Activated T-helper 1 cell treated with Interleukin-2 at 50 U/mL for 16 hours (primary cell): ENCODE measurements around the gene CXCL12.

Experiments used
- DNase-seq: peaks from one replicate; pipeline ENCODE4 v3.0.0-alpha.2; 2020; ENCODE audit warnings: low read depth

Gene CXCL12

DNA sequence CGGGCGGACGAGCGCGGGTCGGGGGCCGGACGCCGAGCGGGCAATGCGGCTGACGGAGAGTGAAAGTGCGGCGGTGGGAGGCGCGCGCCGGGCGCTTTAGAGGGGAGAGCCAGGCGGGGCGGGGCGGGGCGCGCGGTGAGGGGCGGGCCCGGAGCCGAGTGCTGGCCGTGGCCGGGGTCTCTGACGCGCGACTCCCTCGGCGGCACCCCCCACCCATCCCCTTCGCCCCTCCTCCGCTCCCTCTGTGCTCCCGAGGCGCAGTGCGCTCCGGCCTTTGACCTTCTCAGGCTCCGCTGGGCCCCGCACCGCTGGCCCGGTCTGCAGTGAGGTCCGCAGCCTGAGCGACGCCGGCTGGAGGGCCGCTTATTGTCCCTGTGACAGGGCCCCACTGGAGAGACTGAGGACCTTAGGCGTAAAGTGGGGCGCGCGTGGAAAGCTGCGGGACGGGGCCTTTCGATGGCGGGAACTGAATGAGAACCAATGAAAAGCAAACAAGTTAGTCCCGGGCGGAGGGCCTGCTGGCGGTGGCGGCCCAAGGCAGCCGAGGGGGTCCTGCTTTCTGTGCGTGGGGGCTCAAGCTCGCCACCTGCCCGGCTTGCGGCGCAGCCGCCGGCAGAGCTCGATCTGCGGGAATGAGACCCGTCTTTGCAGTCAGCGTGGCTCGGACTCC, at the start of gene CXCL12:
CXCL12 (minus strand) TSS at position 72 of the 670 bp plus-strand sequence. CDS start 92 bp downstream, outside the sequence.
- no peak for DNase-seq

DNA sequence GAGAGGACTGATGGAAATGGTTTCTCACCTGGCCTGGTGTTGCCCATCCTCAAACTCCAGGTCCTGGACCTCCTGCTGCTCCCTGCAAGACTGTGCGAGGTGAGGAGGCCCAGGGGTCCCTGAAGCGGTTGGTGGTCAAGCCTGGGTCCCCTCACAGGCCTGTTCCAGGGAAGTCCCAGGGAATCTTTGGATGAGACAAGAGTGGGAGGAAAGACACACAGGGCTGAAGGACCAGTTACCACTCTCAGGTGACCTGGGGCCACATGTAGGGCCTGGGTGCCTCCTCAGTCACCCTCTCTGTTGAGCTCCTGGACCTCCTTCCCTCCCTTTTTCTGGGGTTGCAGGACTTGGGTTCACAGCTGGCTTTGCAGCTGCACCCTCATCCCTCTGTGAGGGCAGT, 42.6 kb upstream of the CXCL12 start:
- DNase-seq = no peak

- DNase-seq = no peak
Observed at GRCh38 chr10:44427037-44427436, 42.1 kb upstream of the CXCL12 start.

- no peak for DNase-seq
Observed at GRCh38 chr10:44426247-44427034, 41.5 kb upstream of the CXCL12 start.

GRCh38 chr10:44425466-44425865, 40.6 kb upstream of the CXCL12 start:
- no peak for DNase-seq

- no peak for DNase-seq
Observed at GRCh38 chr10:44424957-44425356, 40.1 kb upstream of the CXCL12 start.

DNA sequence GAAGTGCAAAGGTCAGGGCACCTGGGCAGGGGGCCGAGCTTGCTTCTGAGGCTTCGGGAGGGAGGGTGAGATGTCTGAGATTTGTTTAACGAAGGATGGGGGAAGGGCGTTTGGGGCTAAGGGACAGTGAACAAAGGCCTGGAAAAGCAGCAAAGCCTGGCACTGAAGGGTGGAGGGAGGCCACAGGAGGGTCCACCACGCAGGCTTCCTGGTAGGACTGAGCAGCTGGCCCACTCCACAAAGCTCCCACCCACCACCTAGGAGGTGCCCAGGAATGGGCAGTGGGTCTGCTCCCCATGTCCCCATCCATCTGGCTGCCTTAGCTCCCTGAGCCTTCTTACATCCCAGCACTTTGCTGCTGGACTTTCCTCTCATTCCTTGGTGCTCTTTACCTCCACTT, 39.4 kb upstream of the CXCL12 start:
- DNase-seq = no peak

- DNase-seq = no peak
Observed at GRCh38 chr10:44422570-44423101, 37.7 kb upstream of the CXCL12 start.

DNA sequence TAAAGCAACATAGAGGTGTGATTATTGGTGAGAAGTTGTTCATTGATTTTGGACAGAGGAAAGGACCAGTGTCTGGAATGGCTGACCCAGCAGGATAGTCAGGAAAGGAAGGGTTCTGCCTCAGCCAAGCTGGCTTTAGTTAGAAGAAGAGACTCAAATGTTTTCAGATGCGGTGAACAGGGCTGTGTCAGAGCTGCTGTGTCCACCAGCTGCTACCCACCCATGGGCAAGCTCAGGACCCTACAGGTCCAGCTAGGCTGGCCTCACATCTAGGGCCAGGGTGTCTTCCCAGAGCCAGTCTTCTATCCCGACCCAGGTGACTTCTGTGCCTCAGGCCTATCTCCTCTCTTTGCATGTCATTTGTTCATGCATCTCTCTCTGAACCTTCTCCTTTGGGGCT, 37.3 kb upstream of the CXCL12 start:
- DNase-seq = no peak

GRCh38 chr10:44419790-44420549, 35.1 kb upstream of the CXCL12 start:
- no peak for DNase-seq

GRCh38 chr10:44418637-44419036, 33.7 kb upstream of the CXCL12 start:
- no peak for DNase-seq

- DNase-seq = no peak
Observed at GRCh38 chr10:44417761-44418160, 32.9 kb upstream of the CXCL12 start.

DNA sequence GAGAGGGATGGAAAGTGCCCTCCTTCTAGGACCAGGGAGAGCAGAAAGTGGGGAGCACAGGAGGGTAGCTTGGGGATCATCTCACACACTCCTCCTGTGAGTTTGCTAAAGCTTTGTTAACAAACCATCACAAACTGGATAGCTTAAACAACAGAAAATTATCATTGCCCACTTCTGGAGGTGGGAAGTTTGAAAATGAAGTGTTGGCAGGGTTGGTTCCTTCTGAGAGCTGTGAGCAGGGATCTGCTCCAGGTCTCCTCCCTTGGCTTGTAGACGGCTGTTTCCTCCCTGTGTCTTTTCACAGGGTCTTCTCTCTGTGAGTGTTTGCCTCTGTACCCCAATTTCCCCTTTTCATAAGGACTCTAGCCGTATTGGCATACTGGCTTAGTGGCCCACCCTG, 32.0 kb upstream of the CXCL12 start:
- DNase-seq = no peak

GRCh38 chr10:44416021-44416771, 31.3 kb upstream of the CXCL12 start:
- DNase-seq = no peak

- no peak for DNase-seq
Observed at GRCh38 chr10:44415121-44415520, 30.2 kb upstream of the CXCL12 start.

DNA sequence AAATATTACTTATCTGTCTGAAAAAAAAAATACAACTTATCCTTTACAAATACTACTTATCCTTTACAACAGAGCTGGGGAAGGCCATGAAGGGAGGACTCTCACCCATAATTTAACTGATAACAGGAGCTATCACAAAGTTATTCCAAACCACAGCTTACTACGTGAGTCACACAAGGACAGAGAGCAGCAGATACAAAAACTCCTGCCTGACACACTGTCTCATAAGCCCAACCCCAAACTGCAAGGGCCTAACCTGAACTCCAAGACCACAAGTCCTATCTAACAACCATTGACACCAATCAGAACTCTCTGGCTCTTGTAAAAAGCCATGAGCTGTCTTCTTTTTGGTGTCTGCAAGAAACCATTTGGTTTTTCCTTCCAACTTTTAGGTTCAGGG, 28.5 kb upstream of the CXCL12 start:
- DNase-seq = no peak

DNA sequence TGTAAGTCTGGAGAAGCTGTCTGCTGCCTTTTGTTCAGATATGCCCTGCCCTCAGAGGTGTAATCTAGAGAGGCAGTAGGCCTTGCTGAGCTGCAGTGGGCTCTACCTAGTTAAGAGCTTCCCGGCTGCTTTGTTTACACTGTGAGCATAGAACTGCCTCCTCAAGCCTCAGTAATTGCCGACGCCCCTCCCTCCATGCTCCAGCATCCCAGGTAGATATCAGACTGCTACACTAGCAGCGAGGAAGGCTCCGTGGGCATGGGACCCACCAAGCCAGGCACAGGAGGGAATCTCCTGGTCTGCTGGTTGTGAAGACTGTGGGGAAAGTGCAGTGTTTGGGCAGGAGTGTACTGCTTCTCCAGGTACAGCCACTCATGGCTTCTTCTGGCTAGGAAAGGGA, 26.4 kb upstream of the CXCL12 start:
- no peak for DNase-seq

GRCh38 chr10:44404741-44405437, 20.0 kb upstream of the CXCL12 start:
- DNase-seq = no peak

- no peak for DNase-seq
Observed at GRCh38 chr10:44402465-44403195, 17.7 kb upstream of the CXCL12 start.

- no peak for DNase-seq
Observed at GRCh38 chr10:44400541-44400940, 15.6 kb upstream of the CXCL12 start.
